Neural progenitor cell (in vitro differentiated cells): ENCODE results near the gene SHTN1.

Source experiments
- CTCF ChIP-seq: fragments of 200-600 bp; sonication (generic); IDR thresholded peaks from 2 replicates; pipeline ENCODE4 v1.5.1; 2017; ENCODE audit warnings: antibody characterized with exemption, mild to moderate bottlenecking
- EZH2 ChIP-seq: fragments of 200-600 bp; sonication (generic); IDR thresholded peaks from 2 replicates; pipeline ENCODE4 v1.6.1; 2017; ENCODE audit warnings: antibody characterized with exemption, mild to moderate bottlenecking, moderate library complexity

- TF ChIP-seq CTCF: no peak
- no peak for TF ChIP-seq EZH2
Measured at GRCh38 chr10:116864436-116864835, 140.6 kb downstream of the SHTN1 start.
